Non-pigmented ciliary epithelial cell (primary cell): ENCODE results near the gene SRPRB.
"Not testable (repeated sequence)": the region's sequence is repeated elsewhere in the genome, so short reads cannot be mapped to it uniquely, and the experiment has no call there.

Experiments
- DNase-seq: peaks from one replicate; pipeline ENCODE4 v3.0.0-alpha.2; 2010; ENCODE audit warnings: low read depth

SRPRB gene

GRCh38 chr3:133777807-133778568 is 27.6 kb upstream of the SRPRB start:
- no peak for DNase-seq

GRCh38 chr3:133779626-133780203 is 25.9 kb upstream of the SRPRB start:
- no peak for DNase-seq

GRCh38 chr3:133780756-133781155 is 24.9 kb upstream of the SRPRB start:
- DNase-seq, result not testable (repeated sequence)

- DNase-seq, result no peak
Measured at GRCh38 chr3:133781570-133781969, 24.0 kb upstream of the SRPRB start.

GRCh38 chr3:133782454-133782853 is 23.2 kb upstream of the SRPRB start:
- DNase-seq, result no peak

- no peak for DNase-seq
Measured at GRCh38 chr3:133783762-133784161, 21.9 kb upstream of the SRPRB start.

- no peak for DNase-seq
Measured at GRCh38 chr3:133788024-133788423, 17.6 kb upstream of the SRPRB start.

GRCh38 chr3:133792171-133792763 is 13.3 kb upstream of the SRPRB start:
- DNase-seq, result no peak

GRCh38 chr3:133797396-133798105 is 8.1 kb upstream of the SRPRB start:
- DNase-seq, result no peak

- no peak for DNase-seq
Measured at GRCh38 chr3:133799794-133800585, 5.6 kb upstream of the SRPRB start.

- DNase-seq, result no peak
Measured at GRCh38 chr3:133803469-133803868, 2.1 kb upstream of the SRPRB start.

GRCh38 chr3:133804896-133805295 is 719 bp upstream of the SRPRB start:
- no peak for DNase-seq

- DNase-seq, result no peak
Measured at GRCh38 chr3:133805384-133805701, 272 bp upstream of the SRPRB start.

- no peak for DNase-seq
Measured at GRCh38 chr3:133812872-133813271, 7.3 kb downstream of the SRPRB start.

GRCh38 chr3:133815386-133815785 is 9.8 kb downstream of the SRPRB start:
- no peak for DNase-seq

GRCh38 chr3:133820129-133820528 is 14.5 kb downstream of the SRPRB start:
- no peak for DNase-seq

GRCh38 chr3:133820889-133821675 is 15.5 kb downstream of the SRPRB start:
- DNase-seq, result no peak

GRCh38 chr3:133821767-133822638 is 16.4 kb downstream of the SRPRB start:
- DNase-seq, result no peak

GRCh38 chr3:133824961-133825485 is 19.4 kb downstream of the SRPRB start:
- no peak for DNase-seq
